GM10248 (cell line): Measurements from ENCODE around the gene CAMK1G.

Experiments used
- CTCF ChIA-PET: fragments of 300-600 bp; sonication (Branson Sonifier 250); formaldehyde crosslinking; extraction: SDS; loops from one replicate; lab custom pipeline; 2021; ENCODE audit warnings: antibody characterized with exemption; lab: Yijun Ruan, JAX
- POLR2A ChIA-PET: fragments of 350-650 bp; sonication (Branson Sonifier 250); formaldehyde crosslinking; extraction: SDS; loops from one replicate; lab custom pipeline; 2020; ENCODE audit warnings: antibody characterized with exemption; lab: Yijun Ruan, JAX
- DNase-seq: peaks from one replicate; pipeline ENCODE4 v3.0.0; 2012; ENCODE audit errors: extremely low spot score
- TF ChIP-seq, protein P1 (sequence below): IDR thresholded peaks from 2 replicates; pipeline ENCODE4 v1.5.1; 2012; ENCODE audit warnings: mild to moderate bottlenecking, low read depth; ENCODE audit errors: extremely low read depth, missing control alignments, control extremely low read depth

Gene CAMK1G

DNA sequence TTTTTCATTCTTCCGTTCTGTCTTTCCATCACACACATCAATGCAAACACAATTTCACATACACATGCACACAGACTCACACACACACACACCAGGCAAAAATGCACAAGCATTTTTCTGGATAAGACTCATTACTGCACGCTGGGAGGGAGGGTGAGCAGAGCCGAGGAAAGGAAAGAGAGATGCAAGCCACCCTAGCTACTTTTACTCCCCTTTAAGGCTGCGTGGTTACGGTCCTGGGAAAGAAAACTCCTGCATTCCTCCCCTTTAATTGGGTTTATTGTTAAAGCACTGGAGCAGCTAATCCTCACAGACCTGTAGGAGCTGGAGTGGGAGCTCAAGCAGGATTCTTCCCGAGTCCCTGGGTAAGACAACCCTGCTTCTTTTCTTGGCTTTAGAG lies at the start of gene CAMK1G:
Gene CAMK1G (plus strand): TSS at position 307 of the 400 bp plus-strand sequence. CDS start 11,270 bp downstream, outside the sequence.
- ChIA-PET CTCF (interaction anchor here (1.4 to 17.0 kb wide), 9 partner anchors 14 to 165 kb away, joined by 3 to 144 read pairs (median 6); no protein-coding TSS in a partner anchor), POLR2A (no interaction called here)
- TF ChIP-seq, protein P1, sequence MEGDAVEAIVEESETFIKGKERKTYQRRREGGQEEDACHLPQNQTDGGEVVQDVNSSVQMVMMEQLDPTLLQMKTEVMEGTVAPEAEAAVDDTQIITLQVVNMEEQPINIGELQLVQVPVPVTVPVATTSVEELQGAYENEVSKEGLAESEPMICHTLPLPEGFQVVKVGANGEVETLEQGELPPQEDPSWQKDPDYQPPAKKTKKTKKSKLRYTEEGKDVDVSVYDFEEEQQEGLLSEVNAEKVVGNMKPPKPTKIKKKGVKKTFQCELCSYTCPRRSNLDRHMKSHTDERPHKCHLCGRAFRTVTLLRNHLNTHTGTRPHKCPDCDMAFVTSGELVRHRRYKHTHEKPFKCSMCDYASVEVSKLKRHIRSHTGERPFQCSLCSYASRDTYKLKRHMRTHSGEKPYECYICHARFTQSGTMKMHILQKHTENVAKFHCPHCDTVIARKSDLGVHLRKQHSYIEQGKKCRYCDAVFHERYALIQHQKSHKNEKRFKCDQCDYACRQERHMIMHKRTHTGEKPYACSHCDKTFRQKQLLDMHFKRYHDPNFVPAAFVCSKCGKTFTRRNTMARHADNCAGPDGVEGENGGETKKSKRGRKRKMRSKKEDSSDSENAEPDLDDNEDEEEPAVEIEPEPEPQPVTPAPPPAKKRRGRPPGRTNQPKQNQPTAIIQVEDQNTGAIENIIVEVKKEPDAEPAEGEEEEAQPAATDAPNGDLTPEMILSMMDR, result no peak
- DNase-seq, result no peak

DNA sequence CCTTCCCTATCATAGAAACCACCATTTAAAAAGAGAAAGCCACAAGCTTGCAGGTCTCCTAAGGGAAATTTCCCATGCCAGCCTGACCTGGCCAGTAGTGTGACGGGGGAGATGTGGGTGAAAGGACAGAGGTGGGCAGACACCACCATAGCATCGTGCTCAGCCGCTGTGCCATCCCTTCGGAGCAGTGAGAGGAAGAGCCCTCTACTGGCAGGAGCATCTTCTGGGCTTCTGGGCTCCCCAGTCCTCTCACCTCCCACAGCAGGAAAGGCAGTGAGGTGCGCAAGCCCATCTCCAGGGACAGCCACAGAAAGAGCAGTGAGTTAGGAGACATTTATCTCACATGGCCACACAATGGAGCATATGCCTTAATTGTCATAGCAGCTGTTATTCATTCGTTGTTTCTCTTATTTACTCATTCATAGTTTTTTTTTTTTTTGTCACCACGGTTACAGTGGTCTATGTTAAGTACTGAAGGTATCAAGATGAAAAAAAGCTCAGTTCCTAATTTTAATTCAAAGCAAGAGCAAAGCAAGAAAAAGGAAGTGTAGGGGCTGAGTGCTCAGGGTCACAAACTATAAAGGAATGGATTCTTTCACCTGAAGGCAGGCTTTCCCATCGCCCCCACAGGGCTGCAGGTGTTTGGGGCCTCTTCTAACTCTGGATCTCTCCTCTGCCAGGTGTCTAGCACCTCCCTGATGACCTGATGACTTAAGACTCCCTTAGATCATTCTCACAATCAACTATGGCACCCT lies 48.8 kb upstream of the CAMK1G start:
- TF ChIP-seq, protein P1, result no peak
- POLR2A ChIA-PET, result no interaction called here
- CTCF ChIA-PET, result interaction anchor here (0.9 kb wide), 1 partner anchor 19 kb away, joined by 3 read pairs; no protein-coding TSS in a partner anchor
- DNase-seq, result no peak

DNA sequence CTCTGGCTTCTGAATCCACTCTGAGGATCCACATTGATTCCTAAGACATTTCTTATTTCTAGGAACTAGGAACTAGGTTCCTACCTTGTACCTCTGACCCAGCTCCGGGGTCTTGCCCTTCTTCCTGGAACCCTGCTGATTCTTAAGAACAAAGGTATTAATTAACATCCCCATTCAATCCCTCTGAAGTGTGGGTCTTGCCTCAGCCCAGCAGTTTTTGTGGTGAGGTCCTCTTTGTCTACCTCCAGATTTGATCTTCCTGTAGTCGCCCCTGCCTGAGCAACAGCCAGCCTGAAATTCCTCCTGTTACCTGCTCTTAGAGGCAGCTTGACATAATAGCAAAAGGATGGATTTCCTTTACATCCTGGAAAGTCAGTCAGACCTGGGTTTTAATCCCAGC lies 46.7 kb upstream of the CAMK1G start:
- TF ChIP-seq, protein P1, result no peak
- POLR2A ChIA-PET, result no interaction called here

DNA sequence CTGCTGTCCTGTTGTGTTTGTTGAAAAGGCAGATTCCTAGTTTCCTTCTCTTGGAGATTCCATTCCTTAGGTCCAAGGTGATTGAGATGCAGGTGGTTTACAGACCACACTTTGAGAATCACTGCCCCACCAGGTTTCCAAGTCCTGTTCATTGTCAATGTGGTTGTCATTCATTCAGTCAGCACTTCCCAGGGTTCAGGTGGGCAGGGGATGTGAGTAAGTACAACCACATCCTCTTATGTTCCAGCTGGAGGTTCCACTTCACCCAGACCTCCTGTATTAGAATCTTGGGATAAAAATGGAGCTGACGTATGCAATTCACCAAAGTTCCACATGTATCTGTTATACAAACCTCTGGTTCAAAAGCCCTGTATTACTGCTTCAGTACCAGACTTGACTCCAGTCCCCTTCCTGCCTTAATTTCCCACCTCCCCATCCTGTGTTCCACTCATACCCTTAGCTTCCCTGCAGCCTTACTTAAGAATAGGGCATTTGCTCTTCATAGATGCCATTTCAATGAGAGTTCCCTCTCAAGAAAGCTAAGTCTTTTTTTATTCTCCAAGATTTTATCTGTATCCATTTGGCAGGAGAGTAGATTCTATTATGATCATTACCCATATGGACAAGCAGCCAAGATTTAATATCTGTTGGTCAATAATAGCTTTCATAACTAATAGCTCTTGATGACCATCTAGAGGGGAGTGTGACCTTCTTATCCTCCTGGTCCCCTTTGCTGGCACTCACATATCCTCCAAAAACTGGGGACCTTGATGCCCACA lies 46.0 kb upstream of the CAMK1G start:
- TF ChIP-seq, protein P1, result no peak
- ChIA-PET CTCF (interaction anchor here (0.7 to 2.0 kb wide), 5 partner anchors 10 to 191 kb away, joined by 3 to 6 read pairs (median 4); no protein-coding TSS in a partner anchor), POLR2A (no interaction called here)
- DNase-seq, result no peak

More for the DNA sequence above, 46.7 kb upstream of the CAMK1G start:
- CTCF ChIA-PET, result interaction anchor here (1.3 to 2.0 kb wide), 3 partner anchors 10 to 30 kb away, joined by 3 to 6 read pairs (median 4); no protein-coding TSS in a partner anchor
- DNase-seq, result no peak

DNA sequence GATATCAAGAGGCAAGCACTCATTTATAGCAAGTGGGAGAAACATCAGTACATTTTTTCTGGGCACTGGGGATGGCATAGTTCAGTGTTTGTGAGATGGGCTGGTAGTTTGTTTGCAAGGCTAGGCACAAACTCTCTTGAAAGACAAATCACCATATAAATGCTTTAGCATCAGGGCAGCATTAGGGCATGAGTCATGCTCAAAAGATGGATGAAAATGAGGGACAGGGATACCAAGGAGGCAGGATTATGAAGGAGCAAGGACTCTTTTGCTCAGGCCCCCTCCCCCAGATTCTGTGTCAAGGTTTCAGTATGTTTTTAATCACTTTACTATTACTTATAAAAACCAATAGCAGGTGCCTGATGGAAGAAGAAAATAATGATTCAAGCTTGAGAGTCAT lies 43.9 kb upstream of the CAMK1G start:
- ChIA-PET CTCF (no interaction called here), POLR2A (no interaction called here)
- DNase-seq, result no peak
- TF ChIP-seq, protein P1, result no peak

DNA sequence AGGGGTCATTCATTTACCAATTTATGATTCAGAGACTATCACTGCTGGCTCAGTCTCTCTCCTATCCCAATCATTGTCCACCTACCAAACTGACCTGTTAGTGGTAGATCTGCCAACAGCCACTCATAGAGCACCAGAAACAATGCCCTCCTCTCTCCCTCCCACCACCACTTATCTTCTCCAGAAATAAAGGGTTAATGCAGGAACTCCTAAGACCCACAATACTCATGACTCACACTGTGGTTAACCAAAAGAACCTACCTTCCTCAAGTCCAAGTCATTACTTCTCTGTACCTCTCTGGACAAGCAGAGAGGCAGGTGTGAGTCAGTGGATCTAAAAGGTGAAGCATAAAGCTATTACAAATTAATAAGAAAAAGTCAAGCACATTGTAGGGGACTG lies 40.9 kb upstream of the CAMK1G start:
- POLR2A ChIA-PET, result no interaction called here
- TF ChIP-seq, protein P1, result no peak
- no peak for DNase-seq
- CTCF ChIA-PET, result interaction anchor here (2.3 kb wide), 1 partner anchor 26 kb away, joined by 8 read pairs; no protein-coding TSS in a partner anchor
